ENCODE data around the gene CYTH1. TPM values are rescaled to one million over a fixed set of nuclear protein-coding genes. Genes with fewer than 3 reads are reported as not detected.

The CYTH1 gene
- total RNA-seq, 2 experiments from 2014 or later: 137 to 138 TPM

DNA sequence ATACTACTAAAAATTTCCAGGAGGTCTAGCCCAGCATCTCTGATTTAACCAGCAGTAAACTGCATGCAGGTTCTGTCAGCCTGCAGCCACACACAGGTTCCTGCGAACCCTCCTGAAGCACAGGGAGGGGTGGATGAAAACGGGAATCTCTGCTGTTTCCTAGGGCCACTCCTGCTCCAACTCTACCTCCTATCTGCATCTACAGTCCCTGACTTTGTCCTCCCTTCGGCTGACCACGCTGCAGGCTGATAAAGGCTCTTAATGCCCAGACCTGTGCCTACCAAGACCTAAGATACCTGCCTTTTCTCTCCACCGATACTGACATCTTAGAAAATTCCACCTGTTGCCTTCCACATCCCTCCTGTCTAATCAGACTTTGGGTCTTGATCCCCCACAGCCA, 50.2 kb downstream of the CYTH1 start:
- ATAC-seq (no peak), DNase-seq (no peak)
- peaks cover 78% of the 10 kb centered on the region for H3K4me1 Mint-ChIP-seq (ENCODE audit: low read depth)
- no peak overlapping the region for H3K4me3 Mint-ChIP-seq
- no peaks in the 10 kb centered on the region for H3K27me3 Mint-ChIP-seq (ENCODE audit: low read depth)
- peaks cover 22% of the 10 kb centered on the region for H3K36me3 Mint-ChIP-seq (ENCODE audit: low read depth)
- no peak overlapping the region for H3K27ac Mint-ChIP-seq
- H3K9me3 Mint-ChIP-seq (ENCODE audit: insufficient read depth): no peaks in the 10 kb centered on the region
- ChIA-PET CTCF (no interaction called here), POLR2A (no interaction called here)

DNA sequence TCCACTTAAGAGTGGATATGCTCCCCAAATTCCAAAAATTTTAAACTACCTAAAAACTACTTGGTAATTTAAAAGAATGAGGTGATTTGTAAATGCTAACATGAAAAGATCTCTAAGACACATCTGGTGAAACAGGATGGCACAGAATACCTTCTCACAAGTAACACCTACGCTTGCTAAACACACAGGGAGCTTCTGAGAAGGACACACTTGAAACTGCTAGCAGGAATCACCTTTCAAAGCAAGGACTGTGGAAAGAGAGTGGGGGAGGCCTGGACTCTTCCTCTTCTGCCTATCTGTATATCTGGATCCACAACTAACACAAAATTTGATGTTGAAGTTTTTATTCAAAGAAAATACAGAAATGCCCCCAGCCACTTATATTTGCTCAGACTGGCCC, 52.4 kb downstream of the CYTH1 start:
- POLR2A ChIA-PET: interaction anchor here (0.7 kb wide), 1 partner anchor 21 kb away, joined by 3 read pairs; no protein-coding TSS in a partner anchor
- no peak overlapping the region for H3K27ac Mint-ChIP-seq
- no peaks in the 10 kb centered on the region for H3K27me3 Mint-ChIP-seq (ENCODE audit: low read depth)
- H3K4me3 Mint-ChIP-seq: no peak overlapping the region
- ATAC-seq (no peak), DNase-seq (no peak)
- H3K9me3 Mint-ChIP-seq (ENCODE audit: insufficient read depth): no peaks in the 10 kb centered on the region
- H3K4me1 Mint-ChIP-seq (ENCODE audit: low read depth): peaks cover 79% of the 10 kb centered on the region
- peaks cover 35% of the 10 kb centered on the region for H3K36me3 Mint-ChIP-seq (ENCODE audit: low read depth)
- CTCF ChIA-PET: interaction anchor here (1.0 to 2.7 kb wide), 5 partner anchors 12 to 41 kb away, joined by 3 to 8 read pairs (median 4); no protein-coding TSS in a partner anchor

DNA sequence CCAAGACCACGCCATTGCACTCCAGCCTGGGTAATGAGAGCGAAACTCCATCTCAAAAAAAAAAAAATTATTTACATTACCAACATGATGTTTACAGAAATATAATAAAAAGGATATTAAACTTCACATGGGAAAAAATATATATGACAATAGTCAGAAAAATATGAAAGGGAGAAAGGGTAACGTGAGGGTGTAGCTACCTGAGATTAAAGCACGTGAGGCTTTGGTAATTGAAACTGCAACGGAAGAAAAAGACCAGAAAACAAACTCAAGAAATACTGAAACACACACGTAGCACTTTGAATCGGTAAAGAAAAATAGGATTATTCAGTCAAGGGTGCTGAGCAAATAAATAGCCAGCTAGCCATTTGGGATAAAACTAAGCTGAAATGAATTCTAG, 53.6 kb downstream of the CYTH1 start:
- H3K4me3 Mint-ChIP-seq: no peak overlapping the region
- DNase-seq: no peak
- H3K36me3 Mint-ChIP-seq (ENCODE audit: low read depth): peaks cover 33% of the 10 kb centered on the region
- ChIA-PET POLR2A (interaction anchor here (1.0 to 1.1 kb wide), 2 partner anchors 19 to 42 kb away, joined by 3 to 4 read pairs; no protein-coding TSS in a partner anchor), CTCF (interaction anchor here (1.0 to 2.7 kb wide), 5 partner anchors 13 to 40 kb away, joined by 3 to 8 read pairs (median 4); no protein-coding TSS in a partner anchor)
- no peak overlapping the region for H3K27ac Mint-ChIP-seq
- H3K9me3 Mint-ChIP-seq (ENCODE audit: insufficient read depth): no peaks in the 10 kb centered on the region
- H3K27me3 Mint-ChIP-seq (ENCODE audit: low read depth): no peaks in the 10 kb centered on the region
- peaks cover 80% of the 10 kb centered on the region for H3K4me1 Mint-ChIP-seq (ENCODE audit: low read depth)
- ATAC-seq: no peak

DNA sequence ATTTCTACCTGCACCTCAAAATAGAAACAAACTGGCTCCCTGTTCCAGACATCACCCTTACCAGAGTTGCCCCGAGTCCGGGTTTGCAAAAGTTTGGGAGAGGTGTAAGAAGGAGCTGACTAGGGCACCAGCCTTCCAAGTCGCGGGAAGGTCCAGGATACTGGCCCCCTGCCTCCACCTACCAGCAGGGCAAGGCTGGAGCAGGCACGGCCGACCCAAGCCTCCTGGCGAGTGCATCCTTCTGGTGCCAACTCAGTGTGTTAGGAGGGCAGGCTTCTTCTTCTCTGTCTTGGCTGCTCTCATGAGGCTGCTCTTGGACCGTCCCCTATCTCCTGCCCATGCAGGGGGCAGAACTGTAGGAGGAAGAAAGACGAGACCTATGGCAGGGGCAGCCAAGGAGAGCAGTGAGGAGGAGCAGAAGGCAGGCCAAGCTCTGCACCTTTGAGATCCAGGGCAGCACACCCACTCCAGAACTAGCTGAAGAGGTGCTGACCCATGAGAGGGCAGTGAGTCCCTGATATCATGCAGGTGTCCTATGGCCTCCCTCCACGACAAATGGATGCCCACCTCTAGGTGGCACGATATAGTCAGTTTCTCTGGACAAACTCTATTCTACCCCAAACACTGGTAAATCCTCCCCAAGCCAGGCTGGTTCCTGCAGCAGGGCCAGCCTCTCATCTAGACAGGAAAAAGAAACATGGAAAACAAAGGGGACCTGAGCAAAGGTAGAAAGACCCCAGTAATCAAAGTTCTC, 54.4 kb downstream of the CYTH1 start:
- Mint-ChIP-seq H3K27me3 (ENCODE audit: low read depth) (no peaks in the 10 kb centered on the region), H3K9me3 (ENCODE audit: insufficient read depth) (no peaks in the 10 kb centered on the region), H3K4me1 (ENCODE audit: low read depth) (peaks cover 81% of the 10 kb centered on the region), H3K27ac (peak overlapping the region; percentile 47), H3K36me3 (ENCODE audit: low read depth) (peaks cover 30% of the 10 kb centered on the region), H3K4me3 (no peak overlapping the region)
- ChIA-PET CTCF (interaction anchor here (1.2 to 3.1 kb wide), 3 partner anchors 12 to 19 kb away, joined by 3 to 18 read pairs (median 8); no protein-coding TSS in a partner anchor), POLR2A (no interaction called here)
- ATAC-seq (no peak), DNase-seq (no peak)

DNA sequence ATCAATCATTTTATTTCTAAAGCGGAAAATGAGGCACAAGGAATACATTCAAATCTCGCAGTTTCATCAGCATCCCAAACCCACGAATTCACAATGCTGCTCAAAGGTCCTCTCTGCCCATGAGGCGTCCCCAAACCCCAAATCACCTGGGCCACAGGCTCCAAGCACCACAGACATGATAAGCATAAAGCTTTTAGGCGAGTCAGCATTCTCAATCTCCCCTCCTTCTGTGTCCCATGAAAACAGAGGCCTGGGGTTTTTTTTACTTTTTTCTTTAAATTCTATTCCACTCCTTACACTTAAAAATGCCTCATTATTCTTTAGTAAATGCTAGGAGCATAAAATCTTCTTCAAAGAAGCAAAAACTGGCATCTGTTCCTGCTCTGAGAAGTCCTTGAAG, 55.0 kb downstream of the CYTH1 start:
- POLR2A ChIA-PET: interaction anchor here (1.6 to 2.2 kb wide), 3 partner anchors 8 to 53 kb away, joined by 4 to 11 read pairs (median 8); no protein-coding TSS in a partner anchor
- DNase-seq (no peak), ATAC-seq (no peak)
- CTCF ChIA-PET: interaction anchor here (1.2 to 3.1 kb wide), 2 partner anchors 12 to 19 kb away, joined by 3 to 18 read pairs; no protein-coding TSS in a partner anchor
- Mint-ChIP-seq H3K27ac (peak overlapping the region; percentile 30), H3K4me1 (ENCODE audit: low read depth) (peaks cover 81% of the 10 kb centered on the region), H3K36me3 (ENCODE audit: low read depth) (peaks cover 24% of the 10 kb centered on the region), H3K9me3 (ENCODE audit: insufficient read depth) (no peaks in the 10 kb centered on the region), H3K4me3 (peak overlapping the region; percentile 19), H3K27me3 (ENCODE audit: low read depth) (no peaks in the 10 kb centered on the region)

DNA sequence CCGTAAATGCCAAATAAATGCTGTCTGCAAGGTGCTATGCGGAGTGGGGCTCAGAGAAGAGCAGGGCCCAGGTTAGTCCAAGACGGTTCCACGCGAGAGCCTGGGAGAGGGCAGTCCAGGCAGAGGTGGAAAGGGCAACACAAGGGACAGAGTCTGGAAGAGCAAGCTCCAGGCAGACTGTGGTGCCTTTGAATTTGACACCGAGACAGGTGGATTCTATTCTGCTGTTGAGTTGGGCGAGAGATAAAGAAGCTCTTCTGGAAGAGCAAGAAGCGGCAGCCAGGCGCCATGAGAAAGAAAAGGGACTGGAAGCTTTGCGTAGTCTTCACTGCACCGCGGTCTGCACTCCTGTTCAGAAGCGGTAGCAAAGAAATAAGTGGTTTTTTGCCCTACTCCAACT, 55.6 kb downstream of the CYTH1 start:
- Mint-ChIP-seq H3K36me3 (ENCODE audit: low read depth) (peaks cover 24% of the 10 kb centered on the region), H3K27me3 (ENCODE audit: low read depth) (no peaks in the 10 kb centered on the region), H3K27ac (peak overlapping the region; percentile 86), H3K4me1 (ENCODE audit: low read depth) (peaks cover 81% of the 10 kb centered on the region), H3K9me3 (ENCODE audit: insufficient read depth) (no peaks in the 10 kb centered on the region), H3K4me3 (peak overlapping the region; percentile 1)
- DNase-seq: no peak
- ATAC-seq: no peak
- POLR2A ChIA-PET: interaction anchor here (1.6 to 2.2 kb wide), 3 partner anchors 9 to 54 kb away, joined by 4 to 11 read pairs (median 8); no protein-coding TSS in a partner anchor
- CTCF ChIA-PET: interaction anchor here (1.0 to 3.1 kb wide), 6 partner anchors 9 to 139 kb away, joined by 3 to 18 read pairs (median 5); no protein-coding TSS in a partner anchor

DNA sequence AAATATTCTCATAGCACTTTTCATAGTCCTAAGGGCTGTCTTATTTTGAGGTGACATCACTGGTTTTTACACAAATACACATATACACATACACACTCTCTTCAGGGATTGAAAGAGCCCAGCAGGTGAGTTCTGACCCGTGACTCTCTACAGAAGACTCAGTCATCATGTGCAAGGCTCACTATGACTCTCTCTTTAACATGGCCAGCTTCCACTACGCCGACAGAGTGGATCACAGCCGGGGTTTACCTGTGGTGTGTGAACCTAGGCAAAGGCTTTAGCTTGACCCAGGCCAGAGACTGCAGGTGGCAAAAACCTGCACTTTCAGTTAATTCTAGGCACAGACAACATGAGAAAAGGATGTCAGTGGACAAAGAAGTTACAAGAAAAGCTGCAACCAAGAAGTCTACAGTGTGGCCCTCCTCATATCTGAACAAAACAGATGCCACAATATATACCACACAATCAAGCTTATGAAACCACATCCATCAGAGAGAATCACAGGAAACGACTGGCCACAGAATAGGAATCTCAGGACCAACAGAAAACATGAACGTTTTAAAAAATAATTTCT, 56.5 kb downstream of the CYTH1 start:
- no peaks in the 10 kb centered on the region for H3K27me3 Mint-ChIP-seq (ENCODE audit: low read depth)
- H3K4me3 Mint-ChIP-seq: peak overlapping the region; percentile 51
- H3K9me3 Mint-ChIP-seq (ENCODE audit: insufficient read depth): no peaks in the 10 kb centered on the region
- H3K4me1 Mint-ChIP-seq (ENCODE audit: low read depth): peaks cover 81% of the 10 kb centered on the region
- POLR2A ChIA-PET: interaction anchor here (0.9 to 2.2 kb wide), 8 partner anchors 9 to 55 kb away, joined by 3 to 11 read pairs (median 6); no protein-coding TSS in a partner anchor
- ATAC-seq (peak; percentile 83), DNase-seq (peak; percentile 52)
- CTCF ChIA-PET: interaction anchor here (1.0 to 3.1 kb wide), 10 partner anchors 9 to 140 kb away, joined by 3 to 18 read pairs (median 4); no protein-coding TSS in a partner anchor
- H3K27ac Mint-ChIP-seq: peak overlapping the region; percentile 86
- H3K36me3 Mint-ChIP-seq (ENCODE audit: low read depth): peaks cover 24% of the 10 kb centered on the region

DNA sequence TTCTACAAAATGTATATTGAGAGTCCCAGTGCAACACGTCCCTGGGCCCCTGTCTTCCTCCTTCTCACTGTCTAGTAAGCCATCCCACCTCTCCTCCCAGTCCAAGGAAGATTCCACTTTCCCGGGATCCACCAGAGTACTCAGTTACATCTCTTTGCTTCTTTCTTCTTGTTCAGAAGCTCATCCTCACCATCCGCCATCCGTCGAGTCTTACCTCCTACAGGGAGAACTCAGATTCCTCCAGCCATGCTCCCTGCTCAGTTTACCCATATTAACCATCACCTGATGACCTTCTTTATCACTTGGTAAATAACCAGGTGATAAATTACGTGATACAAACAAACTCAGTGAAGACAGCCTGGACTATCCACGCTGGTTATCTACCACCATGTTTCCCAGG, 57.1 kb downstream of the CYTH1 start:
- no peak for DNase-seq
- Mint-ChIP-seq H3K4me1 (ENCODE audit: low read depth) (peaks cover 83% of the 10 kb centered on the region), H3K4me3 (peak overlapping the region; percentile 1), H3K36me3 (ENCODE audit: low read depth) (peaks cover 24% of the 10 kb centered on the region), H3K27me3 (ENCODE audit: low read depth) (no peaks in the 10 kb centered on the region), H3K9me3 (ENCODE audit: insufficient read depth) (no peaks in the 10 kb centered on the region), H3K27ac (peak overlapping the region; percentile 86)
- ATAC-seq: no peak
- ChIA-PET POLR2A (interaction anchor here (0.9 to 2.2 kb wide), 7 partner anchors 8 to 44 kb away, joined by 3 to 11 read pairs (median 6); no protein-coding TSS in a partner anchor), CTCF (interaction anchor here (1.1 to 3.1 kb wide), 8 partner anchors 8 to 23 kb away, joined by 3 to 18 read pairs (median 6); no protein-coding TSS in a partner anchor)

DNA sequence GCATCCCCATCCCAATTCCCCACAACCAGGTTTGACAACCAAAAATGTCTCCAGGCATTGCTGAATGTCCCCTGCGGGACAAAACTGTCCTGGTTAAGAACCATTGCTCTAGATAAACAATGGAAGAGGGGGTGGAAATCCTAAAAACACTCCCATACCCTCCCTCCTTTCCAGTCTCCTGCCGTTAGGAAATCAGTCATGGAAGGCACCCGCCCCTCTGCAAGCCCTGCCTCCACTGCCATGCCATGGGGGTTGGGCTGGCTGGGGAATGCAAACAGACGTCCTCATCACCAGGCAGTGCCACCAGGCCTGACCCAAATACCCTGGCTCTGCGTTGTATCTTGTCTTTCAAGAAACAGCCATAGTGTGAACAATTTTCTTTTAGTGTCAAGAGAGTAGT, 57.5 kb downstream of the CYTH1 start:
- DNase-seq (no peak), ATAC-seq (no peak)
- peak overlapping the region; percentile 86 for H3K27ac Mint-ChIP-seq
- POLR2A ChIA-PET: interaction anchor here (0.9 to 1.5 kb wide), 5 partner anchors 8 to 35 kb away, joined by 3 to 10 read pairs (median 5); no protein-coding TSS in a partner anchor
- no peaks in the 10 kb centered on the region for H3K27me3 Mint-ChIP-seq (ENCODE audit: low read depth)
- peaks cover 83% of the 10 kb centered on the region for H3K4me1 Mint-ChIP-seq (ENCODE audit: low read depth)
- CTCF ChIA-PET: interaction anchor here (1.3 to 3.1 kb wide), 5 partner anchors 8 to 24 kb away, joined by 4 to 18 read pairs (median 9); no protein-coding TSS in a partner anchor
- no peak overlapping the region for H3K4me3 Mint-ChIP-seq
- H3K36me3 Mint-ChIP-seq (ENCODE audit: low read depth): peaks cover 24% of the 10 kb centered on the region
- H3K9me3 Mint-ChIP-seq (ENCODE audit: insufficient read depth): no peaks in the 10 kb centered on the region

DNA sequence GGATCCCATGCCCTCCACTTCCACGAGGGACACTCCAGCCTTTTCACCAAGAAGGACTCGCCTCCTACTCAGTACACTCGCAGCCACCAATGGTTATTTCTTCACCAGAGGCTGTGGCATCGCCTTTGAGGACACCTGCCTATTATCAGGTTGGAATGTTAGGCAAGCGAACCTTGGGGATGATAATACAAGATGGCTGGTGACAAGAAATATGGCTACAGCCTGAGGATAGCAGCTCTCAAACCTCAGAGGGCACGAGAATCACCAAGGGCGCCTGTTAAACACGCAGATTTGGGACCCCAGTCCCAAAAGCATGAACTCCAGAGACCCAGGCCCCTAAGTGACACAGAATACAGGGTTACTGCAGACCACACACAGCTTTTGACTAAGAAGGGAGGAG, 58.1 kb downstream of the CYTH1 start:
- no peak for DNase-seq
- ChIA-PET POLR2A (interaction anchor here (1.2 kb wide), 1 partner anchor 18 kb away, joined by 3 read pairs; no protein-coding TSS in a partner anchor), CTCF (no interaction called here)
- no peak for ATAC-seq
- H3K4me3 Mint-ChIP-seq: no peak overlapping the region
- peaks cover 24% of the 10 kb centered on the region for H3K36me3 Mint-ChIP-seq (ENCODE audit: low read depth)
- H3K27me3 Mint-ChIP-seq (ENCODE audit: low read depth): no peaks in the 10 kb centered on the region
- no peak overlapping the region for H3K27ac Mint-ChIP-seq
- H3K4me1 Mint-ChIP-seq (ENCODE audit: low read depth): peaks cover 83% of the 10 kb centered on the region
- no peaks in the 10 kb centered on the region for H3K9me3 Mint-ChIP-seq (ENCODE audit: insufficient read depth)

DNA sequence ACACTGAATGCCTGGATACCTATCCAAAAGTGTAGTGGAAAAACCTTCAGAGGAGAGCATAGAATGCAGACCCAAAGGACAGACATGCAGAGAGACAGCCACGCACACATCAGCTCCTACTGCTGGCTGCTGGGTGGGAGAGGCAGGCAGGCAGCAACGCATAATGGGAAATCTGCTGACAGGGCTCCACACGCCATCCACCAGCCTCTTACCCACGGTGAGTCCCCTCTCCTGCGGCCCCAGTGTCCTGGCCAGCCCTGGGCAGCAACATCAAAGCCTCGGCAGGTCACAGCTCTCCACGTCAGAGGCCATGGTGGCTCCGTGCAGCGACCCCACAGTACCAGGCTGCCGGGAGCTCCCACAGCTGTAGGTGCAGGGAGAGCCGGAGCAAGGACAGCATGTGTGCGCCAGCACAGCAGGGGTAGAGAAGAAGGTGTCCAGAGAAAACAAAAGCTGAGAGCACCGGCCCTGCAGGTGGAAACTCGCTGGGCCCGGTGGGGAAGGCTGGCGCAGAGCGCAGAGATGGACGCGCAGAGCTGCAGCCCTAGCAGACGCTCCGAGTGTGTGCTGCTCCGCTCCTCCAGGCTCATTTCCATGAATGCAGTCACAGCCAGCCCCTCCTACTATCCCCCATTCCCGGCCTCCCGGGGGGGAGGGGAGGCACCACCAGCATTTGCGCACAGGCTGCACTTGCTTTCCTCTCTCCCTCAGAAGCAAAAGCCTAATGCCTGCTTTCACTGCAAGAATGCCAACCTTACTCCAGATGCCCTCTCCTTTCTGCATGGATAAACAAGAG, 58.9 kb downstream of the CYTH1 start:
- ChIA-PET CTCF (interaction anchor here (2.9 kb wide), 1 partner anchor 14 kb away, joined by 23 read pairs; no protein-coding TSS in a partner anchor), POLR2A (interaction anchor here (1.2 kb wide), 1 partner anchor 19 kb away, joined by 3 read pairs; no protein-coding TSS in a partner anchor)
- peaks cover 88% of the 10 kb centered on the region for H3K4me1 Mint-ChIP-seq (ENCODE audit: low read depth)
- ATAC-seq (no peak), DNase-seq (no peak)
- H3K4me3 Mint-ChIP-seq: no peak overlapping the region
- no peaks in the 10 kb centered on the region for H3K9me3 Mint-ChIP-seq (ENCODE audit: insufficient read depth)
- no peaks in the 10 kb centered on the region for H3K27me3 Mint-ChIP-seq (ENCODE audit: low read depth)
- H3K27ac Mint-ChIP-seq: peak overlapping the region; percentile 65
- H3K36me3 Mint-ChIP-seq (ENCODE audit: low read depth): peaks cover 26% of the 10 kb centered on the region
